Neural cell (in vitro differentiated cells): Measurements from ENCODE around the gene TRAPPC4. TPM values are rescaled to one million over a fixed set of nuclear protein-coding genes. Genes with fewer than 3 reads are reported as not detected.

ENCODE experiments used
- H2AFZ ChIP-seq: fragments of 200-600, 300-800 bp; sonication (generic), shearing (Covaris generic); 2 replicates; pipeline ENCODE4 v1.6.0; 2014; ENCODE audit warnings: low read depth, mild to moderate bottlenecking, antibody characterized with exemption, low read length, moderate library complexity
- H3F3A ChIP-seq: fragments of 200-600 bp; shearing (Covaris generic); 2 replicates; pipeline ENCODE4 v1.6.1; 2016; ENCODE audit warnings: mild to moderate bottlenecking, moderate library complexity, mixed read lengths, antibody characterized with exemption, low read length; ENCODE audit not compliant: insufficient read depth, poor library complexity, severe bottlenecking
- H3K27ac ChIP-seq: fragments of 200-600, 300-800 bp; sonication (generic), shearing (Covaris generic); 2 replicates; pipeline ENCODE4 v1.5.1; 2014; ENCODE audit warnings: mild to moderate bottlenecking, low read length, moderate library complexity
- H3K27me3 ChIP-seq: fragments of 300-800, 200-600 bp; sonication (generic), shearing (Covaris generic); 2 replicates; pipeline ENCODE4 v1.6.0; 2014; ENCODE audit warnings: mild to moderate bottlenecking, low read depth, low read length, moderate library complexity; ENCODE audit not compliant: insufficient read depth
- H3K36me3 ChIP-seq: fragments of 300-800, 200-600 bp; sonication (generic), shearing (Covaris generic); 2 replicates; pipeline ENCODE4 v1.5.1; 2014; ENCODE audit warnings: mild to moderate bottlenecking, antibody characterized with exemption, low read length, moderate library complexity; ENCODE audit not compliant: insufficient read depth
- H3K4me2 ChIP-seq: fragments of 300-800, 200-600 bp; sonication (generic), shearing (Covaris generic); 2 replicates; pipeline ENCODE4 v1.6.0; 2014; ENCODE audit warnings: mild to moderate bottlenecking, low read length
- H3K4me3 ChIP-seq: fragments of 300-800, 200-600 bp; sonication (generic), shearing (Covaris generic); 2 replicates; pipeline ENCODE4 v1.5.1; 2014; ENCODE audit warnings: mild to moderate bottlenecking, low read length, moderate library complexity
- H3K79me2 ChIP-seq: fragments of 200-600 bp; shearing (Covaris generic); replicated peaks from 2 replicates; pipeline ENCODE4 v1.6.0; 2014; ENCODE audit warnings: mild to moderate bottlenecking, low read length, moderate library complexity; ENCODE audit not compliant: insufficient read depth
- H3K9ac ChIP-seq: fragments of 300-800, 200-600 bp; sonication (generic), shearing (Covaris generic); 2 replicates; pipeline ENCODE4 v1.6.1; 2016; ENCODE audit warnings: mild to moderate bottlenecking, low read length, mixed read lengths
- H3K9me2 ChIP-seq: fragments of 200-600 bp; shearing (Covaris generic); 2 replicates; pipeline ENCODE4 v1.6.1; 2016; ENCODE audit warnings: mild to moderate bottlenecking, low read length, mixed read lengths; ENCODE audit not compliant: insufficient read depth
- H3K9me3 ChIP-seq: fragments of 200-600, 300-800 bp; sonication (generic), shearing (Covaris generic); 2 replicates; pipeline ENCODE4 v1.6.1; 2016; ENCODE audit warnings: mild to moderate bottlenecking, mixed run types, low read length, moderate library complexity, mixed read lengths
- H4K20me1 ChIP-seq: fragments of 200-600 bp; shearing (Covaris generic); 2 replicates; pipeline ENCODE4 v1.6.1; 2016; ENCODE audit warnings: mild to moderate bottlenecking, mixed run types; ENCODE audit not compliant: insufficient read depth
- EP300 ChIP-seq: fragments of 450-650 bp; conservative IDR thresholded peaks from 2 replicates; pipeline ENCODE4 v1.6.1; 2014; ENCODE audit warnings: antibody characterized with exemption, mild to moderate bottlenecking, moderate library complexity; ENCODE audit not compliant: poor library complexity, severe bottlenecking
- EZH2 ChIP-seq: fragments of 200-600, 300-800 bp; shearing (Covaris generic), sonication (generic); IDR thresholded peaks from 2 replicates; pipeline ENCODE4 v1.6.1; 2014; ENCODE audit warnings: antibody characterized with exemption, low read length, borderline replicate concordance, mild to moderate bottlenecking; ENCODE audit not compliant: insufficient read depth, poor library complexity, severe bottlenecking
- MXI1 ChIP-seq: fragments of 450-650 bp; conservative IDR thresholded peaks from 2 replicates; pipeline ENCODE4 v1.6.1; 2014; ENCODE audit warnings: antibody characterized with exemption, mild to moderate bottlenecking; ENCODE audit not compliant: poor library complexity, severe bottlenecking
- POLR2AphosphoS5 ChIP-seq: IDR thresholded peaks from 2 replicates; pipeline ENCODE4 v1.6.1; 2012
- RAD21 ChIP-seq: fragments of 450-650 bp; conservative IDR thresholded peaks from 2 replicates; pipeline ENCODE4 v1.6.1; 2014; ENCODE audit warnings: antibody characterized with exemption, mild to moderate bottlenecking, moderate library complexity
- SMC3 ChIP-seq: fragments of 450-650 bp; conservative IDR thresholded peaks from 2 replicates; pipeline ENCODE4 v1.6.1; 2014; ENCODE audit warnings: antibody characterized with exemption, mild to moderate bottlenecking, moderate library complexity; ENCODE audit not compliant: poor library complexity
- TAF1 ChIP-seq: IDR thresholded peaks from 2 replicates; pipeline ENCODE4 v1.6.1; 2012; ENCODE audit warnings: low read depth
- polyA plus RNA-seq: library from polyadenylated mRNA; depleted of rRNA; stranded (reverse); fragments of >200 nt; gene quantifications from 2 replicates; pipeline ENCODE4 v1.2.3, GENCODE V29; 2014
- TF ChIP-seq, protein P1 (sequence below): fragments of 450-650 bp; IDR thresholded peaks from 2 replicates; pipeline ENCODE4 v1.5.1; 2014; ENCODE audit warnings: antibody characterized with exemption, mild to moderate bottlenecking, moderate library complexity; ENCODE audit not compliant: poor library complexity, severe bottlenecking
- TF ChIP-seq, protein P2 (sequence below): IDR thresholded peaks from 2 replicates; pipeline ENCODE4 v1.6.1; 2012; ENCODE audit warnings: borderline replicate concordance

The TRAPPC4 gene
- polyA plus RNA-seq, 1 donor from 2014 or later = 276 TPM

DNA sequence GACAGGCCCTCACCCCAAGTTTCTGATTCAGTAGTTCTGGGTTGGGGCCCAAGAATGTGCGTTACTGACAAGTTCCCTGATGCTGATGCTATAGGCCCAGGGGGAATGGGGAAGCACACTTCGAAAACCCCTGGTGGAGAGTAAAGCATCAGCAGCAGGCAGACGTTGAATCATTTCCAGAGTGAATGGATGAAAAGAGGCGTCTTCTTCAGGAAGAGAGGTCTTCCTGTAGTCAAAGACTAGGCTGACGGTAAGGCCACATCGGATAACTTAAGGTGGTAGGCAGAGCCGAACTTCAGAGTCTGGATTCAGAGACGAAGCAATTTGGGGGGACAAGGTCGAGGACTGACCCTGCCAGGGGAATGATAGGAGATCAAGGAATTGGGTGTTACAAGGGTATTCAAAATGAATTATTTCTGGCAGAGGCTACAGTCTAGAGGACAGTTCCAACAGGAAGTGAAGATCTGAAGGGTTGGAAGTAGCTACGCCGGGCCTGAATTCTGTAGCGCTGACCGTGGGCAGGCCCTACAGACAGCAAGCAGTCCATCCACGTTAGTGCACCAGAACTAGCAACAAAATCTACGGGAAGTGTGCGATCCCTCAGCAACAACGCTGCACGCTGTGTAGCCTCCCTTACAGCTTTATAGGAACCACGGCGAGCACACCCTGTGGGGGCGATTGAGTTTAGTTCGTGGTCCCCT is 21.5 kb upstream of the TRAPPC4 start:
- H3K9ac ChIP-seq = peak overlapping the region; percentile 82
- TF ChIP-seq, protein P1, sequence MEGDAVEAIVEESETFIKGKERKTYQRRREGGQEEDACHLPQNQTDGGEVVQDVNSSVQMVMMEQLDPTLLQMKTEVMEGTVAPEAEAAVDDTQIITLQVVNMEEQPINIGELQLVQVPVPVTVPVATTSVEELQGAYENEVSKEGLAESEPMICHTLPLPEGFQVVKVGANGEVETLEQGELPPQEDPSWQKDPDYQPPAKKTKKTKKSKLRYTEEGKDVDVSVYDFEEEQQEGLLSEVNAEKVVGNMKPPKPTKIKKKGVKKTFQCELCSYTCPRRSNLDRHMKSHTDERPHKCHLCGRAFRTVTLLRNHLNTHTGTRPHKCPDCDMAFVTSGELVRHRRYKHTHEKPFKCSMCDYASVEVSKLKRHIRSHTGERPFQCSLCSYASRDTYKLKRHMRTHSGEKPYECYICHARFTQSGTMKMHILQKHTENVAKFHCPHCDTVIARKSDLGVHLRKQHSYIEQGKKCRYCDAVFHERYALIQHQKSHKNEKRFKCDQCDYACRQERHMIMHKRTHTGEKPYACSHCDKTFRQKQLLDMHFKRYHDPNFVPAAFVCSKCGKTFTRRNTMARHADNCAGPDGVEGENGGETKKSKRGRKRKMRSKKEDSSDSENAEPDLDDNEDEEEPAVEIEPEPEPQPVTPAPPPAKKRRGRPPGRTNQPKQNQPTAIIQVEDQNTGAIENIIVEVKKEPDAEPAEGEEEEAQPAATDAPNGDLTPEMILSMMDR = peak; percentile 15
- no peak for TF ChIP-seq MXI1
- TF ChIP-seq, protein P2, sequence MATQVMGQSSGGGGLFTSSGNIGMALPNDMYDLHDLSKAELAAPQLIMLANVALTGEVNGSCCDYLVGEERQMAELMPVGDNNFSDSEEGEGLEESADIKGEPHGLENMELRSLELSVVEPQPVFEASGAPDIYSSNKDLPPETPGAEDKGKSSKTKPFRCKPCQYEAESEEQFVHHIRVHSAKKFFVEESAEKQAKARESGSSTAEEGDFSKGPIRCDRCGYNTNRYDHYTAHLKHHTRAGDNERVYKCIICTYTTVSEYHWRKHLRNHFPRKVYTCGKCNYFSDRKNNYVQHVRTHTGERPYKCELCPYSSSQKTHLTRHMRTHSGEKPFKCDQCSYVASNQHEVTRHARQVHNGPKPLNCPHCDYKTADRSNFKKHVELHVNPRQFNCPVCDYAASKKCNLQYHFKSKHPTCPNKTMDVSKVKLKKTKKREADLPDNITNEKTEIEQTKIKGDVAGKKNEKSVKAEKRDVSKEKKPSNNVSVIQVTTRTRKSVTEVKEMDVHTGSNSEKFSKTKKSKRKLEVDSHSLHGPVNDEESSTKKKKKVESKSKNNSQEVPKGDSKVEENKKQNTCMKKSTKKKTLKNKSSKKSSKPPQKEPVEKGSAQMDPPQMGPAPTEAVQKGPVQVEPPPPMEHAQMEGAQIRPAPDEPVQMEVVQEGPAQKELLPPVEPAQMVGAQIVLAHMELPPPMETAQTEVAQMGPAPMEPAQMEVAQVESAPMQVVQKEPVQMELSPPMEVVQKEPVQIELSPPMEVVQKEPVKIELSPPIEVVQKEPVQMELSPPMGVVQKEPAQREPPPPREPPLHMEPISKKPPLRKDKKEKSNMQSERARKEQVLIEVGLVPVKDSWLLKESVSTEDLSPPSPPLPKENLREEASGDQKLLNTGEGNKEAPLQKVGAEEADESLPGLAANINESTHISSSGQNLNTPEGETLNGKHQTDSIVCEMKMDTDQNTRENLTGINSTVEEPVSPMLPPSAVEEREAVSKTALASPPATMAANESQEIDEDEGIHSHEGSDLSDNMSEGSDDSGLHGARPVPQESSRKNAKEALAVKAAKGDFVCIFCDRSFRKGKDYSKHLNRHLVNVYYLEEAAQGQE = no peak

DNA sequence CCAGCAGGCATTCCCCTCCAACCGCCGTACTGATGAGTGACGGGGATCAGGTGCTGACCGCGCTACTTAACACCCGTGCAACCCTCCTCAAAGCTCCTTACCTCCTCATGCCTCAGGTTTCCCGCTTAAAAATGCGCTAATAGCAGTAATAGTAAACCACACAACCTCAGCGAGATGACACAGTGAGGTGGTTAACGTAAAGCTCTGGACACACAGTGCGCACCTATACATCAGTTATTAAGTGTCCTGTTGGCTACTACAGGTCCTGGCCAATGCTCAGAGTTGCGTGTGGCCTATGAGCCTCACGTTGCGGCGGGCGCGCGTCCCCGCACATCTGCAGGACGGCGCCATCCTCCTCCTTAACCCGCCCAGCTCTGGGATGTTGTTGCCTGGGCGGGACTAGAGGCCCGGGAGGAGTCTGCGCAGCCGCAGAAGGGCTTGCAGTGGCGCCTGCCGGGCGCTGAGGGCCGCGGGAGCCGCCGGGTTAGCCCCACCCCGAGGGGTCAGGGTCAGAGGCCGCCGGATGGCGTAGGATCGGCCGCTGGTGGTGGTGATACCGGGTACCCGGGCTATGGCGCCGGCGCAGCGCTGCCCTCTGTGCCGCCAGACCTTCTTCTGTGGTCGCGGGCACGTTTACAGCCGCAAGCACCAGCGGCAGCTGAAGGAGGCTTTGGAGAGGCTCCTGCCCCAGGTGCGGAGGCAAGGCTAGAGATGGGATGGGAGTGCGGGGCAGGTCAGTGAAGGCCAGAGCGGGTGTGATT is 20.8 kb upstream of the TRAPPC4 start, which contains the start of gene CENATAC:
Gene CENATAC, plus strand, starts transcription at position 512 of the 761 bp plus-strand sequence. Its CDS starts 60 bp downstream, at position 572.
- H3K9ac ChIP-seq = peak within 1 kb of the TSS; percentile 82
- H3K79me2 ChIP-seq = no peaks in the 10 kb centered on the region
- no peaks in the 10 kb centered on the region for H3K36me3 ChIP-seq
- H3K4me3 ChIP-seq = peak within 1 kb of the TSS; percentile 95
- H3K27me3 ChIP-seq = no peaks in the 10 kb centered on the region
- peak within 1 kb of the TSS; percentile 63 for H3K27ac ChIP-seq
- no peaks in the 10 kb centered on the region for H3K9me2 ChIP-seq
- TF ChIP-seq TAF1 (peak; percentile 20), MXI1 (peak; percentile 87), POLR2AphosphoS5 (peak; percentile 80), SMC3 (no peak), RAD21 (peak; percentile 39), EZH2 (no peak), EP300 (no peak)
- TF ChIP-seq, protein P1 = peak; percentile 54
- TF ChIP-seq, protein P2 = peak; percentile 36
- peak within 1 kb of the TSS; percentile 87 for H2AFZ ChIP-seq
- H3K4me2 ChIP-seq = peak within 1 kb of the TSS; percentile 76
- no peaks in the 10 kb centered on the region for H3F3A ChIP-seq
- no peaks in the 10 kb centered on the region for H3K9me3 ChIP-seq
- H4K20me1 ChIP-seq = no peaks in the 10 kb centered on the region

More for the DNA sequence above, 21.5 kb upstream of the TRAPPC4 start:
- peak overlapping the region; percentile 63 for H3K27ac ChIP-seq
- peak overlapping the region; percentile 87 for H2AFZ ChIP-seq
- H3K79me2 ChIP-seq = no peaks in the 10 kb centered on the region
- peak overlapping the region; percentile 76 for H3K4me2 ChIP-seq
- no peaks in the 10 kb centered on the region for H3K27me3 ChIP-seq
- no peaks in the 10 kb centered on the region for H3K9me3 ChIP-seq
- no peaks in the 10 kb centered on the region for H4K20me1 ChIP-seq
- no peaks in the 10 kb centered on the region for H3K9me2 ChIP-seq
- peak overlapping the region; percentile 95 for H3K4me3 ChIP-seq
- H3K36me3 ChIP-seq = no peaks in the 10 kb centered on the region
- H3F3A ChIP-seq = no peaks in the 10 kb centered on the region
